ENCODE data around the gene MPZL1.

Gene MPZL1

GRCh38 chr1:167695756-167696561 is 25.8 kb upstream of the MPZL1 start:
- DNase-seq, result no peak

- DNase-seq, result no peak
Measured at GRCh38 chr1:167697667-167698141, 24.1 kb upstream of the MPZL1 start.

GRCh38 chr1:167698313-167698712 is 23.5 kb upstream of the MPZL1 start:
- no peak for DNase-seq

- DNase-seq, result no peak
Measured at GRCh38 chr1:167701510-167701909, 20.3 kb upstream of the MPZL1 start.

GRCh38 chr1:167703557-167703956 is 18.2 kb upstream of the MPZL1 start:
- DNase-seq, result no peak

- no peak for DNase-seq
Measured at GRCh38 chr1:167704715-167705114, 17.1 kb upstream of the MPZL1 start.

GRCh38 chr1:167705250-167705649 is 16.5 kb upstream of the MPZL1 start:
- DNase-seq, result no peak

- no peak for DNase-seq
Measured at GRCh38 chr1:167706363-167706762, 15.4 kb upstream of the MPZL1 start.

GRCh38 chr1:167706931-167707877 is 14.6 kb upstream of the MPZL1 start:
- no peak for DNase-seq

GRCh38 chr1:167707942-167708341 is 13.8 kb upstream of the MPZL1 start:
- DNase-seq, result no peak

GRCh38 chr1:167708940-167709389 is 12.8 kb upstream of the MPZL1 start:
- no peak for DNase-seq

GRCh38 chr1:167710836-167711235 is 10.9 kb upstream of the MPZL1 start:
- DNase-seq, result no peak

- DNase-seq, result no peak
Measured at GRCh38 chr1:167711797-167712196, 10.0 kb upstream of the MPZL1 start.

- DNase-seq, result no peak
Measured at GRCh38 chr1:167713330-167714081, 8.3 kb upstream of the MPZL1 start.

- DNase-seq, result peak; percentile 43
Measured at GRCh38 chr1:167714098-167714438, 7.7 kb upstream of the MPZL1 start.

- no peak for DNase-seq
Measured at GRCh38 chr1:167714439-167715156, 7.2 kb upstream of the MPZL1 start.

GRCh38 chr1:167715157-167715999 is 6.4 kb upstream of the MPZL1 start:
- no peak for DNase-seq

GRCh38 chr1:167716000-167716271 is 5.8 kb upstream of the MPZL1 start:
- no peak for DNase-seq

- no peak for DNase-seq
Measured at GRCh38 chr1:167717351-167717750, 4.4 kb upstream of the MPZL1 start.

GRCh38 chr1:167718914-167719691 is 2.7 kb upstream of the MPZL1 start:
- no peak for DNase-seq

Data from 8988T (cell line).